PFSK-1 (cell line): Measurements from ENCODE around the gene IGFBPL1.

Experiments used
- FOXP2 ChIP-seq: optimal IDR thresholded peaks from 2 replicates; pipeline ENCODE3; 2011; ENCODE audit warnings: borderline replicate concordance, control low read depth, inconsistent platforms; ENCODE audit not compliant: insufficient read depth; ENCODE audit errors: extremely low read length, extremely low read depth
- POLR2AphosphoS5 ChIP-seq: IDR thresholded peaks from 2 replicates; pipeline ENCODE4 v1.6.1; 2012; ENCODE audit warnings: low read depth, mild to moderate bottlenecking, control low read depth, low read length, moderate library complexity
- REST ChIP-seq, 2 experiments: IDR thresholded peaks; 2 replicates each; pipeline versions ENCODE4 v1.6.1 to v1.8.0; 2011 to 2012; ENCODE audit warnings: low read depth in 2 of 2, low read length in 2 of 2, control low read depth in 1 of 2, inconsistent platforms in 1 of 2, mild to moderate bottlenecking in 1 of 2, moderate library complexity in 1 of 2; ENCODE audit not compliant: insufficient read depth in 1 of 2
- SIN3A ChIP-seq: IDR thresholded peaks from 2 replicates; pipeline ENCODE4 v1.6.1; 2012; ENCODE audit warnings: mild to moderate bottlenecking, low read length, moderate library complexity, borderline replicate concordance; ENCODE audit not compliant: insufficient read depth
- TAF1 ChIP-seq: IDR thresholded peaks from 2 replicates; pipeline ENCODE4 v1.6.1; 2012; ENCODE audit warnings: low read length, control low read depth, borderline replicate concordance; ENCODE audit not compliant: insufficient read depth

IGFBPL1 gene

DNA sequence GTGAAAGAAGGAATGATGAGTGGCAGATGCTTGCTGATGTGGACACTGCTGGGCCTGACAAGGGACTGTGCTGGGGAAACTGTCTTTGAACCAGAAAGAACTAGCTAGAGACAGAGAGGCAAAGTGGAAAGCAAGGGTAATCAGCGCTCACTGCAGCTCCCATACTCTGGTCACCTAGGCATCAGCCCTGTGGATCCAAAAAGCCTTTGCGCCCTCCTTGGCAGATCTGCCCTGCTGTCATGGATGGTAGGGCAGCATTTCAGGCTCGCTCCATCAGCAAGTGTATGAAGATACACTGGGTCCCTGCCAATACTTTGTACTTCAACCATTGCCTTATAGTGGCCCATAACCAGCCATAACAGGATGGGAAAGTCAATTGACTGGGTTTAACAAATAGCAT is 38.4 kb downstream of the IGFBPL1 start:
- TF ChIP-seq POLR2AphosphoS5 (no peak), SIN3A (no peak), TAF1 (no peak), REST (IDR thresholded peaks at IDR 0.05; ENCODE audit: insufficient read depth in 1 of 2, low read depth in 2 of 2, low read length in 2 of 2) (no peak), FOXP2 (no peak)

GRCh38 chr9:38384990-38385848 is 39.0 kb downstream of the IGFBPL1 start:
- TF ChIP-seq REST (IDR thresholded peaks at IDR 0.05; ENCODE audit: insufficient read depth in 1 of 2, low read depth in 2 of 2, low read length in 2 of 2) = no peak
- no peak for TF ChIP-seq TAF1
- no peak for TF ChIP-seq SIN3A

- TF ChIP-seq SIN3A (no peak), REST (IDR thresholded peaks at IDR 0.05; ENCODE audit: insufficient read depth in 1 of 2, low read depth in 2 of 2, low read length in 2 of 2) (no peak), POLR2AphosphoS5 (no peak), FOXP2 (no peak), TAF1 (no peak)
These were observed 42.1 kb downstream of the IGFBPL1 start for GRCh38 chr9:38382141-38382540.

DNA sequence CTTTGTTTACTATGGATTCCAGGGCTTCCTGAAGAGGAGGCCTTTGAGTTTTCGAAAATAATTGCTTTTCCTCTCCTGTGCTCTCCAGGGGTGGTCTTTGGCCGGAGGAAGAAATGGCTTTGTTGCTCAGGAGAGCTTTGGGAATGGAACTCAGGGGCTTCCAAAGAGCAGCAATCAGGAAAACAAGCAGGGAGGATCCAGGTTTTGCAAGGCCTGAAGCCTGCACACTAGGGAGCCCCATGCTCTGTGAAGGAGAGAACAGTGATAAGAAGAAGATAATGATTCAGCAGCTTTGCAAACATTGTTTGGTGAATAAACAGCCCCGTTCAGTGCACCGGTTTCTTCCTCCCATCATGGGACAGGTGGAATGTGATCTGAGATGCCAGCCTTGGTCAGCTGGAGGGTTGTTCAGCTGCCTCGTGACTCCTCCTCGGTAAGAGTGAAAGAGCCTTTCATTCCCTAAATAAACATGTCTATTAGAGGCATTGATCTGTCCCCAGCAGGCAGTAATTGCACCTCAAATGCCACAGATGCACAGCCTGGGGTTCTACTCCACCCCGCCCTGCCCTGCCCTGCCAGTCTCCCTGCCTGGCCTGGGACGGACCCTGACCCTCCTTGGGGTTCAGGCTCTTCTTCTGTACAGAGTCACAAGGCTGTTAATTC is 43.3 kb downstream of the IGFBPL1 start:
- TF ChIP-seq POLR2AphosphoS5 (no peak), REST (IDR thresholded peaks at IDR 0.05; ENCODE audit: insufficient read depth in 1 of 2, low read depth in 2 of 2, low read length in 2 of 2) (no peak), FOXP2 (no peak), SIN3A (no peak), TAF1 (no peak)
